Activated CD4-positive, alpha-beta T cell treated with anti-CD3 and anti-CD28 coated beads, Interleukin-2, amount 10 ng/mL, durations not matched to agents 7 days and 5 days (primary cell): ENCODE measurements around the gene COQ8A. TPM values are rescaled to one million over a fixed set of nuclear protein-coding genes. Genes with fewer than 3 reads are reported as not detected.
"Not testable (repeated sequence)": the region's sequence is repeated elsewhere in the genome, so short reads cannot be mapped to it uniquely, and the experiment has no call there.

Experiments
- CTCF ChIA-PET: fragments of 350-600 bp; sonication (Branson Sonifier 250); formaldehyde crosslinking; loops from one replicate; lab custom pipeline; 2021; ENCODE audit warnings: antibody characterized with exemption; lab: Charles Lee
- POLR2A ChIA-PET: fragments of 350-600 bp; sonication (Branson Sonifier 250); formaldehyde crosslinking; loops from one replicate; lab custom pipeline; 2021; ENCODE audit warnings: antibody characterized with exemption; lab: Charles Lee
- DNase-seq: peaks from one replicate; pipeline ENCODE4 v3.0.0-alpha.2; 2020
- H3K27ac Mint-ChIP-seq: one replicate; pipeline ENCODE4 v1.8.0; 2021; ENCODE audit warnings: mild to moderate bottlenecking, moderate library complexity, mixed read lengths
- H3K27me3 Mint-ChIP-seq: one replicate; pipeline ENCODE4 v1.8.0; 2021; ENCODE audit warnings: mixed read lengths
- H3K36me3 Mint-ChIP-seq: one replicate; pipeline ENCODE4 v1.8.0; 2021; ENCODE audit warnings: low read depth, mixed read lengths
- H3K4me1 Mint-ChIP-seq: one replicate; pipeline ENCODE4 v1.8.0; 2021; ENCODE audit warnings: mixed read lengths
- H3K4me3 Mint-ChIP-seq: one replicate; pipeline ENCODE4 v1.8.0; 2021; ENCODE audit warnings: mild to moderate bottlenecking, moderate library complexity, mixed read lengths
- H3K9me3 Mint-ChIP-seq: one replicate; pipeline ENCODE4 v1.8.0; 2021; ENCODE audit warnings: mixed read lengths
- total RNA-seq, 2 experiments: library from RNA; stranded (reverse); gene quantifications; one replicate each; pipeline ENCODE4 v1.2.3, GENCODE V29; 2021

COQ8A gene
- total RNA-seq, 2 experiments from 2014 or later, result 22.6 to 25.5 TPM

- H3K27ac Mint-ChIP-seq, result no peak overlapping the region
- ChIA-PET POLR2A (no interaction called here), CTCF (interaction anchor here (1.0 to 1.4 kb wide), 4 partner anchors 8 to 11 kb away, joined by 3 to 4 read pairs (median 3); no protein-coding TSS in a partner anchor)
- H3K9me3 Mint-ChIP-seq, result no peaks in the 10 kb centered on the region
- H3K27me3 Mint-ChIP-seq, result no peaks in the 10 kb centered on the region
- no peaks in the 10 kb centered on the region for H3K36me3 Mint-ChIP-seq
- no peak overlapping the region for H3K4me3 Mint-ChIP-seq
- DNase-seq, result no peak
- H3K4me1 Mint-ChIP-seq, result no peaks in the 10 kb centered on the region
These were observed 36.0 kb upstream of the COQ8A start for GRCh38 chr1:226903819-226904716.

GRCh38 chr1:226904772-226905171, 35.3 kb upstream of the COQ8A start:
- Mint-ChIP-seq H3K4me1 (no peaks in the 10 kb centered on the region), H3K4me3 (no peak overlapping the region), H3K9me3 (no peaks in the 10 kb centered on the region), H3K27me3 (no peaks in the 10 kb centered on the region), H3K36me3 (no peaks in the 10 kb centered on the region), H3K27ac (no peak overlapping the region)
- POLR2A ChIA-PET, result no interaction called here
- no peak for DNase-seq
- CTCF ChIA-PET, result interaction anchor here (1.2 to 2.0 kb wide), 3 partner anchors 10 to 16 kb away, joined by 3 to 6 read pairs (median 3); no protein-coding TSS in a partner anchor

GRCh38 chr1:226908419-226908818, 31.7 kb upstream of the COQ8A start:
- Mint-ChIP-seq H3K27me3 (no peaks in the 10 kb centered on the region), H3K27ac (no peak overlapping the region), H3K9me3 (no peaks in the 10 kb centered on the region), H3K4me1 (no peaks in the 10 kb centered on the region), H3K36me3 (no peaks in the 10 kb centered on the region), H3K4me3 (no peak overlapping the region)
- no peak for DNase-seq
- ChIA-PET POLR2A (no interaction called here), CTCF (interaction anchor here (0.7 to 1.4 kb wide), 2 partner anchors 13 to 282 kb away, joined by 3 to 4 read pairs; no protein-coding TSS in a partner anchor)

- H3K27ac Mint-ChIP-seq, result no peak overlapping the region
- POLR2A ChIA-PET, result no interaction called here
- CTCF ChIA-PET, result interaction anchor here (1.1 kb wide), 1 partner anchor 14 kb away, joined by 3 read pairs; no protein-coding TSS in a partner anchor
- no peaks in the 10 kb centered on the region for H3K27me3 Mint-ChIP-seq
- DNase-seq, result no peak
- no peak overlapping the region for H3K4me3 Mint-ChIP-seq
- H3K4me1 Mint-ChIP-seq, result no peaks in the 10 kb centered on the region
- no peaks in the 10 kb centered on the region for H3K9me3 Mint-ChIP-seq
- no peaks in the 10 kb centered on the region for H3K36me3 Mint-ChIP-seq
These were observed 31.2 kb upstream of the COQ8A start for GRCh38 chr1:226908913-226909312.

- Mint-ChIP-seq H3K4me3 (no peak overlapping the region), H3K36me3 (no peaks in the 10 kb centered on the region), H3K27ac (no peak overlapping the region), H3K27me3 (peaks cover 3% of the 10 kb centered on the region), H3K9me3 (no peaks in the 10 kb centered on the region), H3K4me1 (peaks cover 9% of the 10 kb centered on the region)
- peak; percentile 37 for DNase-seq
- CTCF ChIA-PET, result interaction anchor here (0.5 to 1.5 kb wide), 6 partner anchors 9 to 67 kb away, joined by 3 to 5 read pairs (median 3); no protein-coding TSS in a partner anchor
- POLR2A ChIA-PET, result interaction anchor here (0.6 to 0.7 kb wide), 2 partner anchors 30 to 98 kb away, joined by 3 to 5 read pairs; no protein-coding TSS in a partner anchor
These were observed 27.4 kb upstream of the COQ8A start for GRCh38 chr1:226912587-226913176.

- no peak for DNase-seq
- Mint-ChIP-seq H3K36me3 (no peaks in the 10 kb centered on the region), H3K4me1 (peaks cover 9% of the 10 kb centered on the region), H3K27ac (no peak overlapping the region), H3K4me3 (no peak overlapping the region), H3K27me3 (peaks cover 3% of the 10 kb centered on the region), H3K9me3 (no peaks in the 10 kb centered on the region)
- POLR2A ChIA-PET, result interaction anchor here (1.1 kb wide), 1 partner anchor 25 kb away, joined by 5 read pairs; the partner anchor contains the start of gene COQ8A
- CTCF ChIA-PET, result interaction anchor here (1.0 to 1.1 kb wide), 2 partner anchors 39 to 289 kb away, joined by 3 read pairs; no protein-coding TSS in a partner anchor
These were observed 24.5 kb upstream of the COQ8A start for GRCh38 chr1:226915672-226915995.

GRCh38 chr1:226916497-226916896, 23.6 kb upstream of the COQ8A start:
- no peaks in the 10 kb centered on the region for H3K36me3 Mint-ChIP-seq
- no peak overlapping the region for H3K27ac Mint-ChIP-seq
- peaks cover 9% of the 10 kb centered on the region for H3K4me1 Mint-ChIP-seq
- CTCF ChIA-PET, result no interaction called here
- DNase-seq, result no peak
- H3K4me3 Mint-ChIP-seq, result no peak overlapping the region
- no peaks in the 10 kb centered on the region for H3K9me3 Mint-ChIP-seq
- POLR2A ChIA-PET, result no interaction called here
- H3K27me3 Mint-ChIP-seq, result peaks cover 3% of the 10 kb centered on the region

GRCh38 chr1:226919587-226919986, 20.5 kb upstream of the COQ8A start:
- ChIA-PET CTCF (interaction anchor here (1.3 kb wide), 1 partner anchor 11 kb away, joined by 3 read pairs; no protein-coding TSS in a partner anchor), POLR2A (no interaction called here)
- H3K27ac Mint-ChIP-seq, result no peak overlapping the region
- no peak overlapping the region for H3K4me3 Mint-ChIP-seq
- no peaks in the 10 kb centered on the region for H3K9me3 Mint-ChIP-seq
- no peak for DNase-seq
- no peaks in the 10 kb centered on the region for H3K36me3 Mint-ChIP-seq
- peaks cover 8% of the 10 kb centered on the region for H3K4me1 Mint-ChIP-seq
- H3K27me3 Mint-ChIP-seq, result peaks cover 3% of the 10 kb centered on the region

- peaks cover 3% of the 10 kb centered on the region for H3K27me3 Mint-ChIP-seq
- no peak overlapping the region for H3K27ac Mint-ChIP-seq
- ChIA-PET POLR2A (no interaction called here), CTCF (interaction anchor here (1.3 to 1.8 kb wide), 2 partner anchors 11 to 14 kb away, joined by 3 to 6 read pairs; no protein-coding TSS in a partner anchor)
- H3K9me3 Mint-ChIP-seq, result no peaks in the 10 kb centered on the region
- no peaks in the 10 kb centered on the region for H3K36me3 Mint-ChIP-seq
- no peak for DNase-seq
- H3K4me1 Mint-ChIP-seq, result peaks cover 7% of the 10 kb centered on the region
- no peak overlapping the region for H3K4me3 Mint-ChIP-seq
These were observed 20.1 kb upstream of the COQ8A start for GRCh38 chr1:226919995-226920394.

- Mint-ChIP-seq H3K4me1 (peaks cover 3% of the 10 kb centered on the region), H3K4me3 (no peak overlapping the region), H3K27me3 (peaks cover 3% of the 10 kb centered on the region), H3K27ac (no peak overlapping the region), H3K9me3 (no peaks in the 10 kb centered on the region), H3K36me3 (no peaks in the 10 kb centered on the region)
- CTCF ChIA-PET, result interaction anchor here (1.8 kb wide), 1 partner anchor 15 kb away, joined by 6 read pairs; no protein-coding TSS in a partner anchor
- POLR2A ChIA-PET, result no interaction called here
- no peak for DNase-seq
These were observed 19.6 kb upstream of the COQ8A start for GRCh38 chr1:226920446-226920894.

- peaks cover 3% of the 10 kb centered on the region for H3K27me3 Mint-ChIP-seq
- H3K9me3 Mint-ChIP-seq, result no peaks in the 10 kb centered on the region
- no peaks in the 10 kb centered on the region for H3K36me3 Mint-ChIP-seq
- CTCF ChIA-PET, result interaction anchor here (1.1 to 1.8 kb wide), 4 partner anchors 8 to 26 kb away, joined by 3 to 6 read pairs (median 4); no protein-coding TSS in a partner anchor
- H3K27ac Mint-ChIP-seq, result peak overlapping the region; percentile 28
- POLR2A ChIA-PET, result no interaction called here
- DNase-seq, result no peak
- no peaks in the 10 kb centered on the region for H3K4me1 Mint-ChIP-seq
- H3K4me3 Mint-ChIP-seq, result no peak overlapping the region
These were observed 18.6 kb upstream of the COQ8A start for GRCh38 chr1:226921504-226921903.

GRCh38 chr1:226929260-226930111, 10.6 kb upstream of the COQ8A start:
- H3K27ac Mint-ChIP-seq, H3K36me3 Mint-ChIP-seq, CTCF ChIA-PET, H3K9me3 Mint-ChIP-seq, DNase-seq, POLR2A ChIA-PET, H3K4me3 Mint-ChIP-seq, H3K4me1 Mint-ChIP-seq, H3K27me3 Mint-ChIP-seq: not testable (repeated sequence)
